HG03039 (cell line): Measurements from ENCODE around the gene PTPRT.

Experiments
- ATAC-seq: cut with Tn5 transposase; IDR thresholded peaks from one replicate; pipeline ENCODE4 v1.9.1; 2021; ENCODE audit warnings: mild to moderate bottlenecking, moderate library complexity; ENCODE audit not compliant: unreplicated experiment

PTPRT gene

GRCh38 chr20:43124241-43124640 is 65.5 kb downstream of the PTPRT start:
- ATAC-seq = no peak

GRCh38 chr20:43123180-43123579 is 66.5 kb downstream of the PTPRT start:
- ATAC-seq = no peak

- ATAC-seq = no peak
Observed at GRCh38 chr20:43119720-43120119, 70.0 kb downstream of the PTPRT start.

GRCh38 chr20:43102394-43102793 is 87.3 kb downstream of the PTPRT start:
- ATAC-seq = no peak

- ATAC-seq = no peak
Observed at GRCh38 chr20:43096931-43097260, 92.8 kb downstream of the PTPRT start.

GRCh38 chr20:43096126-43096930 is 93.4 kb downstream of the PTPRT start:
- no peak for ATAC-seq

GRCh38 chr20:43095034-43095433 is 94.7 kb downstream of the PTPRT start:
- ATAC-seq = no peak

GRCh38 chr20:43092386-43093088 is 97.2 kb downstream of the PTPRT start:
- no peak for ATAC-seq

GRCh38 chr20:43068482-43068881 is 121.2 kb downstream of the PTPRT start:
- ATAC-seq = no peak

GRCh38 chr20:43066125-43066524 is 123.6 kb downstream of the PTPRT start:
- ATAC-seq = no peak

GRCh38 chr20:43065299-43065698 is 124.4 kb downstream of the PTPRT start:
- no peak for ATAC-seq

GRCh38 chr20:43058077-43058476 is 131.6 kb downstream of the PTPRT start:
- ATAC-seq = no peak

- no peak for ATAC-seq
Observed at GRCh38 chr20:43057317-43057716, 132.4 kb downstream of the PTPRT start.

- ATAC-seq = no peak
Observed at GRCh38 chr20:43055181-43055884, 134.4 kb downstream of the PTPRT start.

GRCh38 chr20:43052532-43052931 is 137.2 kb downstream of the PTPRT start:
- ATAC-seq = no peak

- ATAC-seq = no peak
Observed at GRCh38 chr20:43046966-43047365, 142.7 kb downstream of the PTPRT start.

GRCh38 chr20:43043887-43044286 is 145.8 kb downstream of the PTPRT start:
- ATAC-seq = no peak

GRCh38 chr20:43040427-43040826 is 149.3 kb downstream of the PTPRT start:
- no peak for ATAC-seq

- no peak for ATAC-seq
Observed at GRCh38 chr20:43037605-43038309, 151.9 kb downstream of the PTPRT start.

GRCh38 chr20:43034981-43035724 is 154.6 kb downstream of the PTPRT start:
- ATAC-seq = no peak

- ATAC-seq = no peak
Observed at GRCh38 chr20:43032459-43032858, 157.2 kb downstream of the PTPRT start.
